Stimulated activated naive B cell treated with anti-CD40 and anti-IgM and Interleukin-4, amounts not matched to agents 10 μg/mL and 1 μg/mL and 100 μg/mL, for 72 hours (primary cell): Measurements from ENCODE around the gene NTN1.

ENCODE experiments used
- ATAC-seq, 2 donors: fragments of 150-1000 bp; cut with Tn5 transposase; replicated peaks; 2 replicates each; pipeline ENCODE4 v1.10.0; 2021; ENCODE audit warnings: moderate library complexity in 1 of 2
- DNase-seq: peaks from one replicate; pipeline ENCODE4 v3.0.0; 2021
- H3K27ac Mint-ChIP-seq: one replicate; pipeline ENCODE4 v1.8.0; 2022; ENCODE audit warnings: mild to moderate bottlenecking, mixed read lengths
- H3K27me3 Mint-ChIP-seq, 2 donors: one replicate each; pipeline ENCODE4 v1.8.0; 2022; ENCODE audit warnings: mixed read lengths in 2 of 2
- H3K36me3 Mint-ChIP-seq, 2 donors: one replicate each; pipeline ENCODE4 v1.8.0; 2022; ENCODE audit warnings: mixed read lengths in 2 of 2, mild to moderate bottlenecking in 1 of 2
- H3K4me1 Mint-ChIP-seq, 2 donors: one replicate each; pipeline ENCODE4 v1.8.0; 2022; ENCODE audit warnings: mixed read lengths in 2 of 2, mild to moderate bottlenecking in 1 of 2
- H3K4me3 Mint-ChIP-seq, 2 donors: one replicate each; pipeline ENCODE4 v1.8.0; 2022; ENCODE audit warnings: mild to moderate bottlenecking in 2 of 2, mixed read lengths in 2 of 2, moderate library complexity in 1 of 2
- H3K9me3 Mint-ChIP-seq, 2 donors: one replicate each; pipeline ENCODE4 v1.8.0; 2022; ENCODE audit warnings: mixed read lengths in 2 of 2, mild to moderate bottlenecking in 1 of 2

Gene NTN1

GRCh38 chr17:9032583-9032982 is 11.3 kb downstream of the NTN1 start:
- ATAC-seq = no peak
- Mint-ChIP-seq H3K4me3 (no peak overlapping the region), H3K4me1 (no peaks in the 10 kb centered on the region), H3K27me3 (peaks cover 33 to 39% of the 10 kb centered on the region in 2 donors), H3K9me3 (peaks cover 0 to 6% of the 10 kb centered on the region in 2 donors), H3K27ac (no peak overlapping the region), H3K36me3 (no peaks in the 10 kb centered on the region)
- no peak for DNase-seq

GRCh38 chr17:9035249-9035648 is 13.9 kb downstream of the NTN1 start:
- H3K4me3 Mint-ChIP-seq = no peak overlapping the region
- DNase-seq (no peak), ATAC-seq (no peak)
- no peak overlapping the region for H3K27ac Mint-ChIP-seq
- H3K36me3 Mint-ChIP-seq = peaks cover 0 to 2% of the 10 kb centered on the region in 2 donors
- peaks cover 18 to 28% of the 10 kb centered on the region in 2 donors for H3K27me3 Mint-ChIP-seq
- H3K9me3 Mint-ChIP-seq = peaks cover 4 to 6% of the 10 kb centered on the region in 2 donors
- H3K4me1 Mint-ChIP-seq = no peaks in the 10 kb centered on the region

- Mint-ChIP-seq H3K4me1 (no peaks in the 10 kb centered on the region), H3K27ac (no peak overlapping the region), H3K4me3 (no peak overlapping the region), H3K36me3 (peaks cover 4 to 5% of the 10 kb centered on the region in 2 donors), H3K9me3 (peaks cover 7 to 13% of the 10 kb centered on the region in 2 donors), H3K27me3 (peaks cover 18 to 32% of the 10 kb centered on the region in 2 donors)
- DNase-seq (no peak), ATAC-seq (no peak)
Observed at GRCh38 chr17:9036336-9036735, 15.0 kb downstream of the NTN1 start.

GRCh38 chr17:9037736-9038135 is 16.4 kb downstream of the NTN1 start:
- H3K4me1 Mint-ChIP-seq = no peaks in the 10 kb centered on the region
- no peak for DNase-seq
- H3K27me3 Mint-ChIP-seq = peaks cover 14 to 22% of the 10 kb centered on the region in 2 donors
- no peak overlapping the region for H3K4me3 Mint-ChIP-seq
- ATAC-seq = no peak
- peaks cover 4 to 5% of the 10 kb centered on the region in 2 donors for H3K36me3 Mint-ChIP-seq
- H3K9me3 Mint-ChIP-seq = peaks cover 7 to 14% of the 10 kb centered on the region in 2 donors
- no peak overlapping the region for H3K27ac Mint-ChIP-seq

GRCh38 chr17:9038380-9038779 is 17.1 kb downstream of the NTN1 start:
- peaks cover 7 to 14% of the 10 kb centered on the region in 2 donors for H3K9me3 Mint-ChIP-seq
- H3K36me3 Mint-ChIP-seq = peaks cover 4 to 5% of the 10 kb centered on the region in 2 donors
- H3K27ac Mint-ChIP-seq = no peak overlapping the region
- peaks cover 14 to 22% of the 10 kb centered on the region in 2 donors for H3K27me3 Mint-ChIP-seq
- ATAC-seq (no peak), DNase-seq (no peak)
- no peak overlapping the region for H3K4me3 Mint-ChIP-seq
- no peaks in the 10 kb centered on the region for H3K4me1 Mint-ChIP-seq

- peaks cover 4% of the 10 kb centered on the region in 2 donors for H3K36me3 Mint-ChIP-seq
- ATAC-seq (no peak), DNase-seq (no peak)
- H3K27ac Mint-ChIP-seq = no peak overlapping the region
- H3K4me3 Mint-ChIP-seq = no peak overlapping the region
- H3K27me3 Mint-ChIP-seq = peaks cover 30 to 33% of the 10 kb centered on the region in 2 donors
- peaks cover 5 to 8% of the 10 kb centered on the region in 2 donors for H3K9me3 Mint-ChIP-seq
- no peaks in the 10 kb centered on the region for H3K4me1 Mint-ChIP-seq
Observed at GRCh38 chr17:9044772-9045463, 23.6 kb downstream of the NTN1 start.

GRCh38 chr17:9050801-9051401 is 29.6 kb downstream of the NTN1 start:
- no peak for ATAC-seq

GRCh38 chr17:9051561-9051960 is 30.3 kb downstream of the NTN1 start:
- DNase-seq (no peak), ATAC-seq (no peak)
- H3K4me3 Mint-ChIP-seq = no peak overlapping the region
- peaks cover 6 to 11% of the 10 kb centered on the region in 2 donors for H3K27me3 Mint-ChIP-seq
- H3K36me3 Mint-ChIP-seq = peaks cover 0 to 2% of the 10 kb centered on the region in 2 donors
- peaks cover 2 to 4% of the 10 kb centered on the region in 2 donors for H3K9me3 Mint-ChIP-seq
- no peaks in the 10 kb centered on the region for H3K4me1 Mint-ChIP-seq
- H3K27ac Mint-ChIP-seq = no peak overlapping the region

More at GRCh38 chr17:9050801-9051401, 29.6 kb downstream of the NTN1 start:
- Mint-ChIP-seq H3K27ac (no peak overlapping the region), H3K9me3 (peaks cover 2 to 4% of the 10 kb centered on the region in 2 donors), H3K36me3 (peaks cover 0 to 2% of the 10 kb centered on the region in 2 donors), H3K4me3 (no peak overlapping the region), H3K27me3 (peaks cover 11 to 15% of the 10 kb centered on the region in 2 donors), H3K4me1 (no peaks in the 10 kb centered on the region)
- DNase-seq = no peak

GRCh38 chr17:9052921-9053320 is 31.6 kb downstream of the NTN1 start:
- H3K27me3 Mint-ChIP-seq = peaks cover 6 to 18% of the 10 kb centered on the region in 2 donors

GRCh38 chr17:9053406-9053805 is 32.1 kb downstream of the NTN1 start:
- Mint-ChIP-seq H3K27ac (no peak overlapping the region), H3K9me3 (peaks cover 1 to 4% of the 10 kb centered on the region in 2 donors), H3K4me1 (no peaks in the 10 kb centered on the region), H3K36me3 (peaks cover 0 to 1% of the 10 kb centered on the region in 2 donors), H3K27me3 (peaks cover 6 to 18% of the 10 kb centered on the region in 2 donors), H3K4me3 (no peak overlapping the region)
- ATAC-seq (no peak), DNase-seq (no peak)

More at GRCh38 chr17:9052921-9053320, 31.6 kb downstream of the NTN1 start:
- H3K4me3 Mint-ChIP-seq = no peak overlapping the region
- peaks cover 0 to 2% of the 10 kb centered on the region in 2 donors for H3K36me3 Mint-ChIP-seq
- H3K27ac Mint-ChIP-seq = no peak overlapping the region
- DNase-seq (no peak), ATAC-seq (no peak)
- H3K9me3 Mint-ChIP-seq = peaks cover 2 to 4% of the 10 kb centered on the region in 2 donors
- no peaks in the 10 kb centered on the region for H3K4me1 Mint-ChIP-seq

- H3K27ac Mint-ChIP-seq = no peak overlapping the region
- H3K4me3 Mint-ChIP-seq = no peak overlapping the region
- peaks cover 6 to 18% of the 10 kb centered on the region in 2 donors for H3K27me3 Mint-ChIP-seq
- no peaks in the 10 kb centered on the region for H3K4me1 Mint-ChIP-seq
- peaks cover 0 to 4% of the 10 kb centered on the region in 2 donors for H3K9me3 Mint-ChIP-seq
- no peak for DNase-seq
- ATAC-seq = no peak
- no peaks in the 10 kb centered on the region for H3K36me3 Mint-ChIP-seq
Observed at GRCh38 chr17:9054126-9054975, 33.0 kb downstream of the NTN1 start.

GRCh38 chr17:9055281-9055680 is 34.0 kb downstream of the NTN1 start:
- DNase-seq = no peak
- Mint-ChIP-seq H3K27ac (no peak overlapping the region), H3K4me3 (no peak overlapping the region), H3K36me3 (no peaks in the 10 kb centered on the region), H3K27me3 (peaks cover 6 to 18% of the 10 kb centered on the region in 2 donors), H3K9me3 (peaks cover 0 to 4% of the 10 kb centered on the region in 2 donors), H3K4me1 (no peaks in the 10 kb centered on the region)
- ATAC-seq = no peak

- Mint-ChIP-seq H3K9me3 (peaks cover 0 to 4% of the 10 kb centered on the region in 2 donors), H3K36me3 (no peaks in the 10 kb centered on the region), H3K27me3 (peaks cover 12 to 15% of the 10 kb centered on the region in 2 donors), H3K4me3 (no peak overlapping the region), H3K27ac (no peak overlapping the region), H3K4me1 (no peaks in the 10 kb centered on the region)
- DNase-seq (no peak), ATAC-seq (no peak)
Observed at GRCh38 chr17:9056566-9056965, 35.3 kb downstream of the NTN1 start.

- DNase-seq (no peak), ATAC-seq (no peak)
- peaks cover 12 to 15% of the 10 kb centered on the region in 2 donors for H3K27me3 Mint-ChIP-seq
- H3K4me3 Mint-ChIP-seq = no peak overlapping the region
- no peak overlapping the region for H3K27ac Mint-ChIP-seq
- no peaks in the 10 kb centered on the region for H3K4me1 Mint-ChIP-seq
- no peaks in the 10 kb centered on the region for H3K36me3 Mint-ChIP-seq
- H3K9me3 Mint-ChIP-seq = peaks cover 0 to 4% of the 10 kb centered on the region in 2 donors
Observed at GRCh38 chr17:9057310-9057709, 36.0 kb downstream of the NTN1 start.
